WTC11 (cell line): ENCODE results near the gene ZNF556. TPM values are rescaled to one million over a fixed set of nuclear protein-coding genes. Genes with fewer than 3 reads are reported as not detected.

Experiments used
- ATAC-seq: fragments of 200-7000 bp; cut with Tn5 transposase; 2 replicates; pipeline ENCODE4 v1.10.0; 2021; ENCODE audit warnings: mild to moderate bottlenecking, moderate library complexity
- CTCF ChIA-PET: fragments of 300-600 bp; sonication (Branson Sonifier 250); formaldehyde crosslinking; loops from one replicate; lab custom pipeline; 2021; ENCODE audit warnings: antibody characterized with exemption; lab: Charles Lee
- POLR2A ChIA-PET: fragments of 350-600 bp; sonication (Branson Sonifier 250); formaldehyde crosslinking; loops from one replicate; lab custom pipeline; 2021; ENCODE audit warnings: antibody characterized with exemption; lab: Charles Lee
- DNase-seq: peaks from one replicate; pipeline ENCODE4 v3.0.0; 2021; ENCODE audit warnings: low spot score
- H3K27ac Mint-ChIP-seq: 2 replicates; pipeline ENCODE4 v1.8.0; 2021; ENCODE audit warnings: mixed read lengths
- H3K27me3 Mint-ChIP-seq: 2 replicates; pipeline ENCODE4 v1.8.0; 2021; ENCODE audit warnings: low read depth, mild to moderate bottlenecking, moderate library complexity, mixed read lengths
- H3K36me3 Mint-ChIP-seq: 2 replicates; pipeline ENCODE4 v1.8.0; 2021; ENCODE audit warnings: mixed read lengths
- H3K4me1 Mint-ChIP-seq: 2 replicates; pipeline ENCODE4 v1.8.0; 2022; ENCODE audit warnings: mixed read lengths
- H3K4me3 Mint-ChIP-seq: 2 replicates; pipeline ENCODE4 v1.8.0; 2021; ENCODE audit warnings: mild to moderate bottlenecking, moderate library complexity, mixed read lengths
- H3K9me3 Mint-ChIP-seq: 2 replicates; pipeline ENCODE4 v1.8.0; 2021; ENCODE audit warnings: mixed read lengths
- AFF4 ChIP-seq: sonication (generic); formaldehyde crosslinking; IDR thresholded peaks from 2 replicates; pipeline ENCODE4 v1.8.1; 2023; ENCODE audit warnings: mild to moderate bottlenecking, missing genetic modification reagents, borderline replicate concordance
- ATF1 ChIP-seq: sonication (generic); formaldehyde crosslinking; IDR thresholded peaks from 2 replicates; pipeline ENCODE4 v1.8.1; 2023; ENCODE audit warnings: mild to moderate bottlenecking, moderate library complexity, missing genetic modification reagents
- ATF2 ChIP-seq: sonication (generic); formaldehyde crosslinking; IDR thresholded peaks from 2 replicates; pipeline ENCODE4 v1.8.1; 2022; ENCODE audit warnings: low read depth, missing genetic modification reagents, borderline replicate concordance
- ESRRA ChIP-seq: sonication (generic); formaldehyde crosslinking; IDR thresholded peaks from 2 replicates; pipeline ENCODE4 v1.8.1; 2022; ENCODE audit warnings: mild to moderate bottlenecking, missing genetic modification reagents, borderline replicate concordance
- ETV6 ChIP-seq: sonication (generic); formaldehyde crosslinking; IDR thresholded peaks from 2 replicates; pipeline ENCODE4 v1.8.1; 2022; ENCODE audit warnings: mild to moderate bottlenecking, missing genetic modification reagents
- HMGXB4 ChIP-seq: sonication (generic); formaldehyde crosslinking; IDR thresholded peaks from 2 replicates; pipeline ENCODE4 v1.8.1; 2023; ENCODE audit warnings: mild to moderate bottlenecking, moderate library complexity, missing genetic modification reagents
- IRF2 ChIP-seq: sonication (generic); formaldehyde crosslinking; IDR thresholded peaks from 2 replicates; pipeline ENCODE4 v1.8.0; 2022; ENCODE audit warnings: low read depth, missing genetic modification reagents, borderline replicate concordance
- KAT7 ChIP-seq: sonication (generic); formaldehyde crosslinking; IDR thresholded peaks from 2 replicates; pipeline ENCODE4 v1.8.1; 2023; ENCODE audit warnings: missing genetic modification reagents, mild to moderate bottlenecking, borderline replicate concordance
- MLX ChIP-seq: sonication (generic); formaldehyde crosslinking; IDR thresholded peaks from 2 replicates; pipeline ENCODE4 v1.8.1; 2023; ENCODE audit warnings: mild to moderate bottlenecking, missing genetic modification reagents, moderate library complexity
- NR2C2 ChIP-seq: sonication (generic); formaldehyde crosslinking; IDR thresholded peaks from 2 replicates; pipeline ENCODE4 v1.8.0; 2022; ENCODE audit warnings: mild to moderate bottlenecking, missing genetic modification reagents
- NR3C1 ChIP-seq: sonication (generic); formaldehyde crosslinking; conservative IDR thresholded peaks from 2 replicates; pipeline ENCODE4 v1.8.1; 2023; ENCODE audit warnings: low read depth, mild to moderate bottlenecking, missing genetic modification reagents
- ZMAT4 ChIP-seq: fragments of 250-450 bp; sonication (Bioruptor Pico); IDR thresholded peaks from 2 replicates; pipeline ENCODE4 v1.9.0; 2021; ENCODE audit warnings: mild to moderate bottlenecking
- ZNF281 ChIP-seq: sonication (generic); formaldehyde crosslinking; IDR thresholded peaks from 2 replicates; pipeline ENCODE4 v1.8.0; 2023; ENCODE audit warnings: mild to moderate bottlenecking, missing genetic modification reagents
- ZNF396 ChIP-seq: fragments of 250-450 bp; sonication (Bioruptor Pico); IDR thresholded peaks from 2 replicates; pipeline ENCODE4 v1.8.0; 2021; ENCODE audit warnings: mild to moderate bottlenecking, moderate library complexity, borderline replicate concordance
- ZNF512 ChIP-seq: sonication (generic); formaldehyde crosslinking; IDR thresholded peaks from 2 replicates; pipeline ENCODE4 v1.8.1; 2022; ENCODE audit warnings: missing genetic modification reagents, borderline replicate concordance
- ZNF532 ChIP-seq: fragments of 250-450 bp; sonication (Bioruptor Pico); IDR thresholded peaks from 2 replicates; pipeline ENCODE4 v1.9.0; 2021; ENCODE audit warnings: mild to moderate bottlenecking, borderline replicate concordance
- total RNA-seq: library from RNA; stranded (reverse); gene quantifications from 3 replicates; pipeline ENCODE4 v1.2.3, GENCODE V29; 2021

ZNF556 gene
- total RNA-seq, 1 experiment from 2014 or later: 0.11 TPM

- TF ChIP-seq HMGXB4 (CRISPR knock-in tag) (no peak), ZNF512 (CRISPR knock-in tag) (no peak), NR3C1 (CRISPR knock-in tag) (no peak), ATF2 (CRISPR knock-in tag) (no peak), ATF1 (CRISPR knock-in tag) (no peak), ZNF532 (no peak), ETV6 (CRISPR knock-in tag) (no peak), KAT7 (CRISPR knock-in tag) (no peak), ZMAT4 (CRISPR knock-in tag) (no peak), IRF2 (CRISPR knock-in tag) (no peak), ESRRA (CRISPR knock-in tag) (no peak)
- TF ChIP-seq, all 79 proteins: peak for 0
Measured at GRCh38 chr19:2906631-2907195, 39.6 kb downstream of the ZNF556 start (continued).

- POLR2A ChIA-PET: no interaction called here
- DNase-seq: no peak
Measured at GRCh38 chr19:2912306-2912705, 45.2 kb downstream of the ZNF556 start.

More at GRCh38 chr19:2912306-2912705, 45.2 kb downstream of the ZNF556 start:
- no peak overlapping the region for H3K4me3 Mint-ChIP-seq
- no peaks in the 10 kb centered on the region for H3K4me1 Mint-ChIP-seq
- no peaks in the 10 kb centered on the region for H3K27me3 Mint-ChIP-seq
- H3K27ac Mint-ChIP-seq: no peak overlapping the region
- peaks cover 46% of the 10 kb centered on the region for H3K36me3 Mint-ChIP-seq
- ATAC-seq: no peak
- H3K9me3 Mint-ChIP-seq: peaks cover 35% of the 10 kb centered on the region
- TF ChIP-seq MLX (CRISPR knock-in tag) (no peak), ZNF396 (CRISPR knock-in tag) (no peak), AFF4 (CRISPR knock-in tag) (no peak), ZNF281 (CRISPR knock-in tag) (no peak), NR2C2 (CRISPR knock-in tag) (no peak)
- CTCF ChIA-PET: no interaction called here
